ENCODE data around the gene QSOX2.

GRCh38 chr9:136246849-136247550, 1.4 kb upstream of the QSOX2 start:
- no peak for TF ChIP-seq CTCF (conservative IDR thresholded peaks at IDR 0.05; ENCODE audit: low read length)
- no peak for TF ChIP-seq EZH2phosphoT487 (IDR thresholded peaks at IDR 0.05; ENCODE audit: borderline replicate concordance, low read depth, low read length)
